Cardiac septum (tissue), 1 donor: ENCODE data around the gene GIT2. TPM values are rescaled to one million over a fixed set of nuclear protein-coding genes. Genes with fewer than 3 reads are reported as not detected.
A peak's percentile ranks its signal among the peaks of the same experiment; 100 is the strongest.

Experiments
- DNase-seq: peaks from one replicate; pipeline ENCODE4 v3.0.0-alpha.2; 2020; ENCODE audit warnings: low spot score
- intact Hi-C: fragments of 100-400 bp; cut with DNase I; formaldehyde crosslinking; loops from one replicate; pipeline ENCODE4 v1.14.0; 2022
- total RNA-seq: library from RNA; stranded (reverse); fragmentation: NEBNext Ultra II Directional; extraction: Animal tissue kit (Norgen Biotek cat#: 25700); gene quantifications from one replicate; pipeline ENCODE4 v1.2.1, GENCODE V29; 2021
- donor health status: DM: no; HTN: no; CAD: no.

The GIT2 gene
- total RNA-seq, 1 donor from 2014 or later, result 31.2 TPM

GRCh38 chr12:109880043-109880931 is 115.9 kb downstream of the GIT2 start, which contains the start of gene GLTP:
Gene GLTP, minus strand, starts transcription at chr12:109880541. Its CDS starts 167 bp downstream, at chr12:109880374.
- DNase-seq, result peak; percentile 95
- intact Hi-C loops, result loop anchor here (2.0 kb wide), 1 partner anchor 75 kb away; no protein-coding TSS in a partner anchor

Other genes with a start within 250 kb of the GIT2 start
- 0.46 TPM for gene TRPV4, start 163.0 kb downstream of the GIT2 start, total RNA-seq
- 23.3 TPM for gene GLTP, start 115.8 kb downstream of the GIT2 start, total RNA-seq
- gene TCHP, start 96.1 kb downstream of the GIT2 start, total RNA-seq, result 9.3 TPM
- gene ANKRD13A, start 3.1 kb upstream of the GIT2 start, total RNA-seq, result 15.5 TPM
- 6.4 TPM for gene C12orf76, start 52.2 kb upstream of the GIT2 start, total RNA-seq
- gene IFT81, start 128.0 kb upstream of the GIT2 start, total RNA-seq, result 6.4 TPM